Stimulated activated memory B cell treated with anti-CD40 and anti-IgM and Interleukin-4, amounts not matched to agents 10 μg/mL and 1 μg/mL and 100 μg/mL, for 72 hours (primary cell): ENCODE results near the gene CDH12.
A peak's percentile ranks its signal among the peaks of the same experiment; 100 is the strongest.

Experiments used
- ATAC-seq: fragments of 150-1000 bp; cut with Tn5 transposase; 2 replicates; pipeline ENCODE4 v1.10.0; 2021
- H3K27ac Mint-ChIP-seq: one replicate; pipeline ENCODE4 v1.8.0; 2022; ENCODE audit warnings: mild to moderate bottlenecking, mixed read lengths
- H3K27me3 Mint-ChIP-seq: one replicate; pipeline ENCODE4 v1.8.0; 2022; ENCODE audit warnings: mixed read lengths
- H3K36me3 Mint-ChIP-seq: one replicate; pipeline ENCODE4 v1.8.0; 2022; ENCODE audit warnings: mixed read lengths
- H3K4me1 Mint-ChIP-seq: one replicate; pipeline ENCODE4 v1.8.0; 2022; ENCODE audit warnings: mixed read lengths
- H3K4me3 Mint-ChIP-seq: one replicate; pipeline ENCODE4 v1.8.0; 2022; ENCODE audit warnings: mild to moderate bottlenecking, moderate library complexity, mixed read lengths
- H3K9me3 Mint-ChIP-seq: one replicate; pipeline ENCODE4 v1.8.0; 2022; ENCODE audit warnings: mixed read lengths

Gene CDH12

GRCh38 chr5:21862986-21863385 lies 990.2 kb downstream of the CDH12 start:
- H3K4me3 Mint-ChIP-seq = no peak overlapping the region
- ATAC-seq = no peak
- H3K4me1 Mint-ChIP-seq = no peaks in the 10 kb centered on the region
- H3K36me3 Mint-ChIP-seq = no peaks in the 10 kb centered on the region
- H3K27me3 Mint-ChIP-seq = no peaks in the 10 kb centered on the region
- H3K9me3 Mint-ChIP-seq = no peaks in the 10 kb centered on the region
- H3K27ac Mint-ChIP-seq = no peak overlapping the region

GRCh38 chr5:21858441-21858840 lies 994.7 kb downstream of the CDH12 start:
- Mint-ChIP-seq H3K27me3 (no peaks in the 10 kb centered on the region), H3K36me3 (no peaks in the 10 kb centered on the region), H3K27ac (no peak overlapping the region), H3K4me1 (no peaks in the 10 kb centered on the region), H3K9me3 (no peaks in the 10 kb centered on the region), H3K4me3 (no peak overlapping the region)
- ATAC-seq = no peak

- Mint-ChIP-seq H3K27me3 (no peaks in the 10 kb centered on the region), H3K36me3 (no peaks in the 10 kb centered on the region), H3K4me1 (no peaks in the 10 kb centered on the region), H3K9me3 (no peaks in the 10 kb centered on the region), H3K27ac (no peak overlapping the region), H3K4me3 (no peak overlapping the region)
- ATAC-seq = no peak
These were observed 996.2 kb downstream of the CDH12 start for GRCh38 chr5:21856987-21857386.

GRCh38 chr5:21847300-21847699 lies 1005.8 kb downstream of the CDH12 start:
- Mint-ChIP-seq H3K36me3 (no peaks in the 10 kb centered on the region), H3K4me3 (no peak overlapping the region), H3K9me3 (no peaks in the 10 kb centered on the region), H3K27me3 (no peaks in the 10 kb centered on the region), H3K4me1 (no peaks in the 10 kb centered on the region), H3K27ac (no peak overlapping the region)
- no peak for ATAC-seq

GRCh38 chr5:21844960-21845359 lies 1008.2 kb downstream of the CDH12 start:
- ATAC-seq = no peak
- Mint-ChIP-seq H3K4me1 (no peaks in the 10 kb centered on the region), H3K27ac (no peak overlapping the region), H3K4me3 (no peak overlapping the region), H3K27me3 (no peaks in the 10 kb centered on the region), H3K36me3 (no peaks in the 10 kb centered on the region), H3K9me3 (no peaks in the 10 kb centered on the region)

- H3K4me3 Mint-ChIP-seq = no peak overlapping the region
- H3K27ac Mint-ChIP-seq = no peak overlapping the region
- H3K9me3 Mint-ChIP-seq = no peaks in the 10 kb centered on the region
- ATAC-seq = no peak
- no peaks in the 10 kb centered on the region for H3K27me3 Mint-ChIP-seq
- peaks cover 7% of the 10 kb centered on the region for H3K4me1 Mint-ChIP-seq
- no peaks in the 10 kb centered on the region for H3K36me3 Mint-ChIP-seq
These were observed 1018.3 kb downstream of the CDH12 start for GRCh38 chr5:21834863-21835262.

- Mint-ChIP-seq H3K4me3 (no peak overlapping the region), H3K27ac (peak overlapping the region; percentile 26), H3K36me3 (no peaks in the 10 kb centered on the region), H3K9me3 (no peaks in the 10 kb centered on the region), H3K27me3 (no peaks in the 10 kb centered on the region), H3K4me1 (peaks cover 7% of the 10 kb centered on the region)
- peak; percentile 34 for ATAC-seq
These were observed 1021.9 kb downstream of the CDH12 start for GRCh38 chr5:21831145-21831787.

GRCh38 chr5:21826884-21827283 lies 1026.3 kb downstream of the CDH12 start:
- Mint-ChIP-seq H3K27ac (no peak overlapping the region), H3K4me1 (peaks cover 7% of the 10 kb centered on the region), H3K4me3 (no peak overlapping the region), H3K27me3 (no peaks in the 10 kb centered on the region), H3K36me3 (no peaks in the 10 kb centered on the region), H3K9me3 (no peaks in the 10 kb centered on the region)
- ATAC-seq = peak; percentile 62

GRCh38 chr5:21823588-21823987 lies 1029.6 kb downstream of the CDH12 start:
- H3K27ac Mint-ChIP-seq = no peak overlapping the region
- no peaks in the 10 kb centered on the region for H3K27me3 Mint-ChIP-seq
- H3K36me3 Mint-ChIP-seq = no peaks in the 10 kb centered on the region
- H3K9me3 Mint-ChIP-seq = no peaks in the 10 kb centered on the region
- no peak overlapping the region for H3K4me3 Mint-ChIP-seq
- no peaks in the 10 kb centered on the region for H3K4me1 Mint-ChIP-seq
- no peak for ATAC-seq

GRCh38 chr5:21823076-21823574 lies 1030.0 kb downstream of the CDH12 start:
- Mint-ChIP-seq H3K4me3 (no peak overlapping the region), H3K36me3 (no peaks in the 10 kb centered on the region), H3K9me3 (no peaks in the 10 kb centered on the region), H3K27me3 (no peaks in the 10 kb centered on the region), H3K27ac (no peak overlapping the region), H3K4me1 (no peaks in the 10 kb centered on the region)
- no peak for ATAC-seq

GRCh38 chr5:21820527-21820926 lies 1032.6 kb downstream of the CDH12 start:
- no peak overlapping the region for H3K27ac Mint-ChIP-seq
- no peaks in the 10 kb centered on the region for H3K9me3 Mint-ChIP-seq
- H3K4me3 Mint-ChIP-seq = no peak overlapping the region
- no peak for ATAC-seq
- no peaks in the 10 kb centered on the region for H3K4me1 Mint-ChIP-seq
- no peaks in the 10 kb centered on the region for H3K36me3 Mint-ChIP-seq
- no peaks in the 10 kb centered on the region for H3K27me3 Mint-ChIP-seq

- Mint-ChIP-seq H3K27ac (no peak overlapping the region), H3K4me1 (no peaks in the 10 kb centered on the region), H3K36me3 (no peaks in the 10 kb centered on the region), H3K4me3 (no peak overlapping the region), H3K27me3 (no peaks in the 10 kb centered on the region), H3K9me3 (no peaks in the 10 kb centered on the region)
- no peak for ATAC-seq
These were observed 1034.8 kb downstream of the CDH12 start for GRCh38 chr5:21818370-21818720.

GRCh38 chr5:21817668-21818369 lies 1035.3 kb downstream of the CDH12 start:
- ATAC-seq = no peak
- Mint-ChIP-seq H3K27ac (no peak overlapping the region), H3K4me3 (no peak overlapping the region), H3K9me3 (no peaks in the 10 kb centered on the region), H3K36me3 (no peaks in the 10 kb centered on the region), H3K4me1 (no peaks in the 10 kb centered on the region), H3K27me3 (no peaks in the 10 kb centered on the region)

- no peaks in the 10 kb centered on the region for H3K9me3 Mint-ChIP-seq
- no peak for ATAC-seq
- no peak overlapping the region for H3K4me3 Mint-ChIP-seq
- H3K4me1 Mint-ChIP-seq = peaks cover 12% of the 10 kb centered on the region
- no peak overlapping the region for H3K27ac Mint-ChIP-seq
- H3K27me3 Mint-ChIP-seq = no peaks in the 10 kb centered on the region
- no peaks in the 10 kb centered on the region for H3K36me3 Mint-ChIP-seq
These were observed 1042.3 kb downstream of the CDH12 start for GRCh38 chr5:21810737-21811316.

- no peaks in the 10 kb centered on the region for H3K9me3 Mint-ChIP-seq
- H3K36me3 Mint-ChIP-seq = no peaks in the 10 kb centered on the region
- no peaks in the 10 kb centered on the region for H3K27me3 Mint-ChIP-seq
- no peak for ATAC-seq
- no peak overlapping the region for H3K4me3 Mint-ChIP-seq
- no peak overlapping the region for H3K27ac Mint-ChIP-seq
- peaks cover 12% of the 10 kb centered on the region for H3K4me1 Mint-ChIP-seq
These were observed 1043.5 kb downstream of the CDH12 start for GRCh38 chr5:21809611-21810010.

- Mint-ChIP-seq H3K9me3 (no peaks in the 10 kb centered on the region), H3K27me3 (no peaks in the 10 kb centered on the region), H3K4me1 (peaks cover 12% of the 10 kb centered on the region), H3K27ac (no peak overlapping the region), H3K36me3 (no peaks in the 10 kb centered on the region), H3K4me3 (no peak overlapping the region)
- no peak for ATAC-seq
These were observed 1045.2 kb downstream of the CDH12 start for GRCh38 chr5:21807953-21808352.
